CD1c-positive myeloid dendritic cell (primary cell): ENCODE measurements around the gene STK38L.

ENCODE experiments used
- DNase-seq: peaks from one replicate; pipeline ENCODE4 v3.0.0-alpha.2; 2016; ENCODE audit errors: extremely low spot score

Gene STK38L

GRCh38 chr12:27276275-27276674 is 32.2 kb downstream of the STK38L start:
- DNase-seq = no peak

DNA sequence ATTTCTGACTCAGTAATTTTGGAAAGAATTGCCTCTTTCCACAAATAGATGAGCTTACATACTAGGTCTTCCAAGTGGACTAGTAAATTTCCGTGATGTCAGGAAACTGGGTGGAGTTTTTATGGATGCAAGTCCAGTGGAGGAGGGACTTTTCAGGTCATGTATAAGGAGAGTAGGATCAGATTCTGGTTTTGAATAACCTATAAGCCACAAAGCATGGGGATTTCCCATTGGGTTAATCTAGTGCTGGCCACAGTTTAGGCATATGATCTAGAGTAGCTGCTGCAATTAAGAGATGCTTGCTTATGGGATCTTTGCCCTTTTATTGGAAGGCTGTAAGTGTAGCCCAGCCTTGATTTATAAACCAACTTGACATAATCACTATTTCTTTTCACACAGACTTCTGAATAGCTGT is 33.8 kb downstream of the STK38L start:
- no peak for DNase-seq

DNA sequence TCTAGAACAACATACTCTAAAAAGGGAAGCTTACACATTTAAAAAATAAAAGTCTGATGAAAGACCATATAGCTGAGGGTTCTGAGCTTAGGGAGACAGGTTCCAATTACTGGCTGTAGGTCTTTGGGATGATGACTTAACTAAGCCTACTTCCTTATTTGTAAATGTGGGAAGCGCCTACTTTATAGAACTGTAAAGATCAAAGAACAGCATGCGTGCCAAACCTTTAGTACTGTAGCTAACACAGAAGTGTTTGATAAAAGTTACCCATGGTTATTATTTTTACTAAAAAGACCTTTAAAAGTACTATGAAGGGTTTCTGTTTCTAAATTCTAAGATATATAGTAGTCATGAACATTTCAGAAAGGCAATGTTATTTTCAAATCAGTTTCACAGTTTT is 35.7 kb downstream of the STK38L start:
- peak; percentile 79 for DNase-seq

GRCh38 chr12:27280412-27280811 is 36.3 kb downstream of the STK38L start:
- no peak for DNase-seq

- no peak for DNase-seq
These were observed 38.7 kb downstream of the STK38L start for GRCh38 chr12:27282754-27283153.

- DNase-seq = no peak
These were observed 39.9 kb downstream of the STK38L start for GRCh38 chr12:27284021-27284420.

GRCh38 chr12:27284751-27285150 is 40.7 kb downstream of the STK38L start:
- DNase-seq = no peak

DNA sequence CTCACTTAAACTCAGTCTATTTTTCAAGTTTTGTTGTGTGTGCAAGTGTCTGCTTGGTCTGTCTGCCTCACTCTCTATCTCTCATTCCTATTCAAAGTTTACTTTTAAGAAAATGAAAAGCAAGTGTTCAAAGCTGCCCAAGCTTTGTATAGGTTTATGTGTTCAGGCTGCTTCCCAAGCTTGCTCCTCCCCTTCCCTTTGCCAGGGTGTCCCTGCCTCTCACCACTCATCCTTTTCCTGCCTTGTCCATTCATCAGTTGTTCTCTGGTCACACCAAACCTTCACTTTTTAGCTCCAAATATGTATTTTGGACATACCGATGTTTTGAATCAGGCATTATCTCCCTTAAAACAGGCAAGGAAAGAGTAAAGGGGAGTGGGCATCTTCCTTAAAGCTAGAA is 41.3 kb downstream of the STK38L start:
- DNase-seq = no peak

DNA sequence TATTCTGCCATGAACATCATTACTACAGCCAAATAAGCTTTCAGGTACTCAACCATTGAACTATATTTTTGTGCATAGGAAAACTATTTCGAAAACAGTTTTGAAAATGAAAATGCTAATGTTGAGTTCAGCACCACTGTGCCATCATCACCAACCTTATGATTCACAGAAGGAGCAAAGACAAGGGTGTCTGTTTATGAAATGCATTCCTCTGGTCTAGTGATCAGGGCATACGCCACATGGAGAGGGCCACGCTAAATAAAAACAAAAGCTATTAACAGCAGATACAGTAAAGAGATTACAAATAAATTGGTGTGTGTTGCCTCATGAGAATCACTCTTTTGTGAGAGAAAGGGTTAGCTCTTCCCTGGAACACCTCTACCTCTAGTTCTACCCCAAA is 45.3 kb downstream of the STK38L start:
- DNase-seq = no peak

GRCh38 chr12:27290501-27291168 is 46.5 kb downstream of the STK38L start:
- no peak for DNase-seq

DNA sequence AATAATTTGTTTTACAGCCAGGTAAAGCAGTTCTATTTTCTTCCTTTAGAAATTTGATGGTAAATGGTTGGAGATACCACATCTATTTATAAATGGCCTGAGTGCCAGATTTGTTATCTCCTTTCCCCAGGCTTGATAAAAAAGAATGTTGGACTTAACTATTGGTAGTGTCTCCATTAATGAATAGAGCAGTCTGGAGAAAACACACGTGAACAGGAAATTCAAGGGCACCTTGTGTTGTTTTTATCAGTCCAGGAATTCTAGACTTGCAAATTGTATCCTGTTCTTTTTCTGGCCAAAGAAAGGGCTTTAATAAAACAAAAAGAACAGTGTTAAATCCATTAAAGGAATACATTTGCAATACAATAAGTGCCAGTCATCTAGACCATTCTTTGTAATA is 47.8 kb downstream of the STK38L start:
- DNase-seq = no peak

DNA sequence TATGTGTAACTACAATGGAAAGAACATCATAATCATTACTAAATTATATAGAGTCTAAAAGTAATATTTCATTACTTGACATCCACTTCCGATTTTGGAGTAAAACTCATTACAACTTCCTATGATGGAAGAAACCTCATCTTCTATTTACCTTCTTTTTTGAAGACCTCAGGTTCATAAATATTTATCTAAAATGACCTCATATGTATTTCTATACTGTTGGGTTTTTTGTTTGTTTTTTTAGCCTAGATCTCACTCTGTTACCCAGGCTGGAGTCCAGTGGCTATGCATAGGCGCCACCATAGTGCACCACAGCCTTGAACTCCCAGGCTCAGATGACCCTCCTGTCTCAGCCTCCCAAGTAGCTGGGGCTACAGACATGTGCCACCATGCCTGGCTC is 48.6 kb downstream of the STK38L start:
- no peak for DNase-seq

- DNase-seq = no peak
These were observed 49.4 kb downstream of the STK38L start for GRCh38 chr12:27293463-27293862.

DNA sequence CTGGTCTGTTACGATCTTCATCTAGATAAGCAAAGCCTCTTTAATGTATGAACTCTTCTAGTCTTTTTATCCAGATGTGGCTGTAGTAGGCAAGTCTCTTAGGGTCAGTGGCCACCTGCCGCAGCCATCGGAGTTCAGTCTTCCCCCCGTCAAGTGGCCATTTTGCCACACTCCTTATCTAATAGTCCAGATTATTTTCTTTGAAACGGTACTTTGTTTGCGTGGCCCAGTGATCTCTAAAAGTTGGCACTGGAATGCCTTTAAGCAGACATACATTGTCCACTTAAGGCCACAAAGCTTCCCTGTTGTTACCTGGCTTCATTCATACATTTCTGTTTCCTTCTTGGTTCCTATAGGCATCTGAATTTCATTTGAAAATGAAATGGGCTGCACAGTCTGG is 52.6 kb downstream of the STK38L start:
- DNase-seq = no peak

DNA sequence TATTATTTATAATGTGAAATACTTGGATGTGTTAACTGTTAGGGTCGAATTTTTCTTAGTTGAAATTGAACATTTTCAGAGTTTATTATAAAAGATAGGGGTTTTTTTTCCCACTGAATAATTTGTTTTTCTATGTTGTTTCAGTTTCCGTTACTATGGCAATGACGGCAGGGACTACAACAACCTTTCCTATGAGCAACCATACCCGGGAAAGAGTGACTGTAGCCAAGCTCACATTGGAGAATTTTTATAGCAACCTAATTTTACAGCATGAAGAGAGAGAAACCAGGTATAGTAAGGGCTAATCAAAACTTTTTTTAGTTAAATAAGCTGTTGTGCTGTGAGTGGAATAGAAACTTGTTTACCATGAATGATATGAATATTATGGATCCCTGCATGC is 53.5 kb downstream of the STK38L start:
- DNase-seq = no peak

GRCh38 chr12:27299102-27299501 is 55.0 kb downstream of the STK38L start:
- no peak for DNase-seq

- DNase-seq = no peak
These were observed 56.1 kb downstream of the STK38L start for GRCh38 chr12:27300226-27300625.

- no peak for DNase-seq
These were observed 59.3 kb downstream of the STK38L start for GRCh38 chr12:27303139-27304111.

- DNase-seq = peak; percentile 32
These were observed 60.8 kb downstream of the STK38L start for GRCh38 chr12:27304856-27305255.

DNA sequence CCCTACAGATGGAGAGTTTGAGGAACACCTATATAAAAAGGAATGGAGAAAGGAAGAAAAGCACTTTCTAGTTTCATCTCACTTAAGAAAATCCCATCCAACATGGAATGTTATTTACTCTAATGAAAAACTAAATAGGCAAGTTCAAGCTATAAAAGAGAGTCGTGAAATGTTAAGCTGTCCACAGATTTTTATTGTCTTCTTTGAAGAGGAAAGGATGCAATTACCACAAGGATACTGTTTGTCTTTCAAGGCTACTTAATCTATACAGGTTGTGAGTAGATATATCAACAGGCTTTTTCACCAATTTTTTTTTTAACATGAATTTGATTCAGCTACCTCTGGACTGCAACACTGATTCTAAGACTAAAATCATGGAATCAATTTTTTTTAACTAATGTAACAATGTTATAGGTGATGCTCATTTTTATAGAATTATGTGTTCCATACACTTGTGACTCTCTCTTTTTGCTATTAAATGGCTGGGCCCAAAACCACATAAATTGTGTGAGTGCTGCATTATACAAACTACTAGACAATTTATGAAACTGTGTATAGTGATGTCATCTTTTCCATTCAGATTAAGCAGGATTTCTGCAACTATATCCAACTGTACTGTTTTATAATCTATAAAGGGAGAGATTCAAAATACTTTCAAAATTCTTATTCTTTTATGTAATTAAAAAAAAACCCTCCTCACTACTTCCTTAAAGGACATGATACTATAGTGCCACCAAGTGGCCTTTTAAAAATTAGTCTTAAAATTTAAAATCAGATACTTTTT is 61.8 kb downstream of the STK38L start:
- DNase-seq = peak; percentile 66

DNA sequence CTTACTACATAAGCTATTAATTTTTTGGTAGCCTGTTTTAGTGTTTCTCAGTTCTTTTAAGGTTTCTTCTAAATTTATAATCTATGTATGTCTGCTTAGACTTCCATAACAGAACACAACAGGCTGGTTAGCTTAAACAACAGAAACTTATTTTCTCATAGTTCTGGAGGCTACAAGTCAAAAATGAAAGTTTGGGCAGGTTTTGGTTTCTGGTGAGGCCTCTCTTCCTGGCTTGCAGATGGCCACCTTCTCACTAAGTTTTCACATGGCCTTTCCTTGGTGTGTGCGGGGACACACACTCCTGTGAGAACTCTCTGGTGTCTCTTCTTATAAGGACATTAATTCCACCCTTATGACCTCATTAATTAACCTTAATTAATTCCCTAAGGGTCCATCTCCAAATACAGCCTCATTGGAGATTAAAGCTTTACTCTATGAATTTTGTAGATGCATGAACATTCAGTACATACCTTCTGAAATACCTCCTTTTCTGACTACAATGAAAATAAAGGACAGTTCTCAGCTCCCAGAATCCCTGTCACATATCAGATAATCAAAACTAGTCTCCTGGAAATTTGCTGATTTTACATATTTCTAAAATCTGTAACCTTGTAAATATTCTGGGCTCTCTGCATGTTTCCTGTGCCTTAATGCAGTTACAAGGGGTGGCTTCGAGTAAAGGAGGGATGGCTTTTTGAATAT is 65.4 kb downstream of the STK38L start:
- no peak for DNase-seq

GRCh38 chr12:27309995-27310315 is 65.9 kb downstream of the STK38L start:
- DNase-seq = no peak
